Stomach (tissue), 9 donors: ENCODE data around the gene EGFR. TPM values are rescaled to one million over a fixed set of nuclear protein-coding genes. Genes with fewer than 3 reads are reported as not detected.

ENCODE experiments used
- DNase-seq, 2 donors: peaks; one replicate each; pipeline versions ENCODE4 v3.0.0 to v3.0.0-alpha.2; 2013 to 2019
- H3K27ac ChIP-seq, 5 donors: fragments of 200-600 bp in 4 of 5; sonication (generic) in 4 of 5; one replicate each; pipeline ENCODE4 v1.5.1; 2013 to 2019; ENCODE audit warnings: mild to moderate bottlenecking in 1 of 5, moderate library complexity in 1 of 5
- H3K27me3 ChIP-seq, 3 donors: fragments of 200-600 bp; sonication (generic); one replicate each; pipeline ENCODE4 v1.5.1; 2017 to 2019; ENCODE audit warnings: mixed run types in 1 of 3
- H3K36me3 ChIP-seq, 4 donors: fragments of 200-600 bp; sonication (generic); 1 replicate in 3 of 4; 2 replicates in 1 of 4; pipeline ENCODE4 v1.5.1; 2016 to 2019
- H3K4me1 ChIP-seq, 4 donors: fragments of 200-600 bp; sonication (generic); one replicate each; pipeline ENCODE4 v1.5.1; 2016 to 2019
- H3K4me3 ChIP-seq, 4 donors: fragments of 200-600 bp; sonication (generic) in 3 of 4; one replicate each; pipeline ENCODE4 v1.5.1; 2016 to 2019; ENCODE audit warnings: mild to moderate bottlenecking in 1 of 4
- H3K9me3 ChIP-seq, 4 donors: fragments of 200-600 bp; sonication (generic); one replicate each; pipeline ENCODE4 v1.5.1; 2016 to 2019
- CTCF ChIP-seq, 7 experiments: fragments of 450-650 bp in 4 of 7; fragments of 200-600 bp in 3 of 7; sonication (generic) in 3 of 7; IDR thresholded peaks; one replicate each; pipeline ENCODE4 v1.5.1; 2016 to 2019; ENCODE audit warnings: antibody characterized with exemption in 7 of 7, control low read depth in 2 of 7, mild to moderate bottlenecking in 1 of 7
- EP300 ChIP-seq: sonication (generic); formaldehyde crosslinking; IDR thresholded peaks from one replicate; pipeline ENCODE4 v1.6.1; 2017; ENCODE audit warnings: antibody characterized with exemption
- POLR2A ChIP-seq, 4 donors: fragments of 450-650 bp; IDR thresholded peaks; one replicate each; pipeline ENCODE4 v1.6.1; 2016; ENCODE audit warnings: antibody characterized with exemption in 4 of 4, control low read depth in 2 of 4, mild to moderate bottlenecking in 1 of 4, moderate library complexity in 1 of 4
- POLR2AphosphoS5 ChIP-seq, 3 donors: sonication (generic); formaldehyde crosslinking; IDR thresholded peaks; one replicate each; pipeline ENCODE4 v1.6.1; 2016; ENCODE audit warnings: antibody characterized with exemption in 3 of 3
- WGBS, 5 donors: extraction: QIAGEN DNeasy Blood & Tissue Kit in 3 of 5; methylation state at CpG; one replicate each; pipeline versions ENCODE4 v1.1.5 to v1.1.7; 2013 to 2018; 5-methylcytosine and 5-hydroxymethylcytosine counted together
- intact Hi-C: fragments of 100-400 bp; cut with DNase I; formaldehyde crosslinking; loops from one replicate; pipeline ENCODE4 v1.15.1; 2023; ENCODE audit warnings: low total_unique reads
- polyA plus RNA-seq, 3 donors: library from polyadenylated mRNA; stranded (reverse); fragments of 200-250 nt; gene quantifications; one replicate each; pipeline ENCODE4 v1.2.3, GENCODE V29; 2013
- total RNA-seq, 5 donors: library from RNA; depleted of rRNA; stranded (reverse); fragments of >200 nt; gene quantifications; one replicate each; pipeline versions ENCODE4 v1.1.0 to v1.2.3, GENCODE V29; 2014 to 2016
- donor health status: healthy with polysubstance abuse.
- donor health status: Bipolar disorder and iron deficiency.
- donor health status: healthy.

Gene EGFR
- total and polyA plus RNA-seq, 8 donors, result 3.4 to 43.4 (median 32.6) TPM

GRCh38 chr7:55249332-55249731, 230.5 kb downstream of the EGFR start:
- Histone ChIP-seq H3K27ac (no peak overlapping the region), H3K27me3 (peaks cover 0 to 16% (median 12%) of the 10 kb centered on the region in 3 donors), H3K9me3 (no peaks in the 10 kb centered on the region), H3K4me1 (peaks cover 1 to 4% (median 3%) of the 10 kb centered on the region in 4 donors), H3K4me3 (no peak overlapping the region), H3K36me3 (no peaks in the 10 kb centered on the region)
- intact Hi-C loops, result no loop called here
- DNase-seq, result no peak
- 79 to 86% (median 82%) methylated on average over 8 of the region's 8 CpGs for WGBS, 5 donors
- TF ChIP-seq EP300 (no peak), POLR2A (IDR thresholded peaks at IDR 0.05) (no peak), CTCF (IDR thresholded peaks at IDR 0.05) (no peak), POLR2AphosphoS5 (IDR thresholded peaks at IDR 0.05) (no peak)

- H3K27me3 ChIP-seq, result peaks cover 0 to 26% (median 17%) of the 10 kb centered on the region in 3 donors
- intact Hi-C loops, result loop anchor here (5.0 to 10.0 kb wide), 2 partner anchors 236 to 473 kb away; partner anchors contain the start of gene EGFR
- H3K36me3 ChIP-seq, result no peaks in the 10 kb centered on the region
- TF ChIP-seq CTCF (IDR thresholded peaks at IDR 0.05), result peak in 4 of 7 experiments; percentile 27 to 44 (median 42)
- TF ChIP-seq POLR2A (IDR thresholded peaks at IDR 0.05), result no peak
- H3K4me1 ChIP-seq, result peaks cover 7 to 14% (median 12%) of the 10 kb centered on the region in 4 donors
- DNase-seq, result peak; percentile 39 to 42
- no peaks in the 10 kb centered on the region for H3K9me3 ChIP-seq
- H3K27ac ChIP-seq, result no peak overlapping the region
- 37 to 48% (median 43%) methylated on average over 7 of the region's 7 CpGs for WGBS, 5 donors
- no peak overlapping the region for H3K4me3 ChIP-seq
Measured at GRCh38 chr7:55250313-55250712, 231.5 kb downstream of the EGFR start.

GRCh38 chr7:55251313-55251712, 232.5 kb downstream of the EGFR start:
- intact Hi-C loops, result loop anchor here (5.0 to 10.0 kb wide), 2 partner anchors 237 to 474 kb away; partner anchors contain the start of gene EGFR
- 90 to 95% (median 92%) methylated on average over 3 of the region's 3 CpGs for WGBS, 5 donors
- TF ChIP-seq EP300 (no peak), CTCF (IDR thresholded peaks at IDR 0.05) (no peak), POLR2A (IDR thresholded peaks at IDR 0.05) (no peak), POLR2AphosphoS5 (IDR thresholded peaks at IDR 0.05) (no peak)

GRCh38 chr7:55251911-55252310, 233.1 kb downstream of the EGFR start:
- Histone ChIP-seq H3K4me1 (peaks cover 11 to 22% (median 20%) of the 10 kb centered on the region in 4 donors), H3K27ac (no peak overlapping the region), H3K36me3 (no peaks in the 10 kb centered on the region), H3K9me3 (no peaks in the 10 kb centered on the region), H3K4me3 (no peak overlapping the region), H3K27me3 (peaks cover 0 to 39% (median 17%) of the 10 kb centered on the region in 3 donors)
- intact Hi-C loops, result loop anchor here (5.0 to 10.0 kb wide), 2 partner anchors 237 to 475 kb away; partner anchors contain the start of gene EGFR
- TF ChIP-seq CTCF (IDR thresholded peaks at IDR 0.05) (no peak), POLR2A (IDR thresholded peaks at IDR 0.05) (no peak), EP300 (no peak), POLR2AphosphoS5 (IDR thresholded peaks at IDR 0.05) (no peak)
- DNase-seq, result no peak
- WGBS, 5 donors, result 80 to 89% (median 85%) methylated on average over 7 of the region's 7 CpGs

More at GRCh38 chr7:55251313-55251712, 232.5 kb downstream of the EGFR start:
- Histone ChIP-seq H3K4me3 (no peak overlapping the region), H3K36me3 (no peaks in the 10 kb centered on the region), H3K27ac (no peak overlapping the region), H3K4me1 (peaks cover 11 to 22% (median 20%) of the 10 kb centered on the region in 4 donors), H3K27me3 (peaks cover 0 to 36% (median 17%) of the 10 kb centered on the region in 3 donors), H3K9me3 (no peaks in the 10 kb centered on the region)
- DNase-seq, result no peak
